Endothelial cell of umbilical vein (primary cell): Measurements from ENCODE around the gene BLACAT1. TPM values are rescaled to one million over a fixed set of nuclear protein-coding genes. Genes with fewer than 3 reads are reported as not detected.

ENCODE experiments used
- BruUV-seq: library from RNA; stranded (reverse); fragments of 400-500 nt; replicated peaks from 2 replicates; lab custom pipeline; 2021; lab: Mats Ljungman, UMichigan
- CTCF ChIA-PET: fragments of 300-600, 350-600 bp; sonication (Branson Sonifier 250); formaldehyde crosslinking; loops from one replicate; lab custom pipeline; 2021; ENCODE audit warnings: antibody characterized with exemption, inconsistent platforms; lab: Charles Lee
- POLR2A ChIA-PET: fragments of 300-600, 350-600 bp; sonication (Branson Sonifier 250); formaldehyde crosslinking; loops from one replicate; lab custom pipeline; 2021; ENCODE audit warnings: antibody characterized with exemption, inconsistent platforms; lab: Charles Lee
- DNase-seq: peaks from one replicate; pipeline ENCODE4 v3.0.0-alpha.2; 2011; ENCODE audit warnings: low read depth, low spot score
- FAIRE-seq: peaks from 2 replicates; lab custom pipeline; 2011; peaks lifted over from hg19 to GRCh38; lab: Jason Lieb, UNC
- H2AFZ ChIP-seq: 2 replicates; pipeline ENCODE4 v1.6.0; 2012; ENCODE audit warnings: low read depth, low read length, control low read depth, inconsistent platforms
- H3K27ac ChIP-seq: 2 replicates; pipeline ENCODE4 v1.5.1; 2011; ENCODE audit warnings: low read depth, mild to moderate bottlenecking, control low read depth, low read length, moderate library complexity; ENCODE audit not compliant: insufficient read depth
- H3K27me3 ChIP-seq, 2 experiments: 2 replicates each; pipeline versions ENCODE4 v1.6.0 to v1.6.1; 2011; ENCODE audit warnings: low read length in 2 of 2, mixed read lengths in 1 of 2; ENCODE audit not compliant: control insufficient read depth in 2 of 2, insufficient read depth in 2 of 2
- H3K36me3 ChIP-seq, 2 experiments: 2 replicates in 1 of 2; 3 replicates in 1 of 2; pipeline ENCODE4 v1.5.1; 2011; ENCODE audit warnings: low read length in 2 of 2, mild to moderate bottlenecking in 1 of 2, moderate library complexity in 1 of 2; ENCODE audit not compliant: control insufficient read depth in 2 of 2, insufficient read depth in 2 of 2; ENCODE audit errors: extremely low read depth in 1 of 2
- H3K4me1 ChIP-seq: 3 replicates; pipeline ENCODE4 v1.5.1; 2011; ENCODE audit warnings: mild to moderate bottlenecking, low read length; ENCODE audit not compliant: control insufficient read depth, insufficient read depth; ENCODE audit errors: extremely low read depth
- H3K4me2 ChIP-seq: 2 replicates; pipeline ENCODE4 v1.6.1; 2011; ENCODE audit warnings: low read length, control low read depth, mixed read lengths; ENCODE audit not compliant: insufficient read depth
- H3K4me3 ChIP-seq, 3 experiments: fragments of 200-600 bp in 1 of 3; sonication (generic), shearing (Covaris generic) in 1 of 3; replicated peaks in 1 of 3; 2 replicates each; pipeline ENCODE4 v1.5.1; 2011 to 2016; ENCODE audit warnings: control low read depth in 3 of 3, low read length in 3 of 3, mild to moderate bottlenecking in 2 of 3, inconsistent platforms in 1 of 3, low read depth in 1 of 3, moderate library complexity in 1 of 3; ENCODE audit not compliant: insufficient read depth in 1 of 3
- H3K79me2 ChIP-seq: 2 replicates; pipeline ENCODE4 v1.6.0; 2012; ENCODE audit warnings: low read length, inconsistent platforms; ENCODE audit not compliant: control insufficient read depth, insufficient read depth
- H3K9ac ChIP-seq: replicated peaks from 2 replicates; pipeline ENCODE3; 2011; ENCODE audit warnings: low read length, control low read depth; ENCODE audit not compliant: insufficient read depth; ENCODE audit errors: extremely low read depth
- H3K9me1 ChIP-seq: replicated peaks from 3 replicates; pipeline ENCODE4 v1.6.0; 2011; ENCODE audit warnings: mild to moderate bottlenecking, low read length; ENCODE audit not compliant: control insufficient read depth, insufficient read depth; ENCODE audit errors: extremely low read depth
- H3K9me3 ChIP-seq: replicated peaks from 2 replicates; pipeline ENCODE4 v1.5.1; 2012; ENCODE audit warnings: low read length, inconsistent platforms; ENCODE audit not compliant: control insufficient read depth, insufficient read depth
- H4K20me1 ChIP-seq: replicated peaks from 2 replicates; pipeline ENCODE3; 2011; ENCODE audit warnings: mild to moderate bottlenecking, low read length; ENCODE audit not compliant: control insufficient read depth, insufficient read depth; ENCODE audit errors: extremely low read depth
- CTCF ChIP-seq, 2 donors: IDR thresholded peaks; 1 replicate in 1 of 2; 2 replicates in 1 of 2; pipeline ENCODE4 v1.5.1; 2011; ENCODE audit warnings: low read length in 2 of 2, mild to moderate bottlenecking in 2 of 2, moderate library complexity in 2 of 2, control low read depth in 1 of 2, inconsistent platforms in 1 of 2, low read depth in 1 of 2; ENCODE audit not compliant: insufficient read depth in 1 of 2; ENCODE audit errors: extremely low read depth in 1 of 2
- EZH2 ChIP-seq: IDR thresholded peaks from 2 replicates; pipeline ENCODE4 v1.6.1; 2012; ENCODE audit warnings: borderline replicate concordance, low read depth, mild to moderate bottlenecking, moderate library complexity, low read length, inconsistent platforms; ENCODE audit not compliant: severe bottlenecking
- FOS ChIP-seq: IDR thresholded peaks from 2 replicates; pipeline ENCODE4 v1.6.1; 2011; ENCODE audit warnings: mild to moderate bottlenecking, low read length, moderate library complexity, borderline replicate concordance; ENCODE audit not compliant: insufficient read depth
- GATA2 ChIP-seq: IDR thresholded peaks from 2 replicates; pipeline ENCODE4 v1.7.0; 2011; ENCODE audit warnings: low read depth, mild to moderate bottlenecking, moderate library complexity, mixed read lengths, low read length; ENCODE audit not compliant: insufficient read length, insufficient read depth
- JUN ChIP-seq: IDR thresholded peaks from 2 replicates; pipeline ENCODE4 v1.6.1; 2011; ENCODE audit warnings: borderline replicate concordance, low read depth; ENCODE audit not compliant: insufficient read length, insufficient read depth
- MAX ChIP-seq: IDR thresholded peaks from 2 replicates; pipeline ENCODE4 v1.6.1; 2011; ENCODE audit not compliant: insufficient read depth, insufficient read length
- MYC ChIP-seq: IDR thresholded peaks from one replicate; pipeline ENCODE4 v1.6.1; 2011; ENCODE audit warnings: mild to moderate bottlenecking, low read depth, low read length
- POLR2A ChIP-seq: IDR thresholded peaks from 2 replicates; pipeline ENCODE4 v1.6.1; 2012; ENCODE audit warnings: low read depth, mild to moderate bottlenecking, control low read depth, low read length
- POLR2AphosphoS5 ChIP-seq: IDR thresholded peaks from 2 replicates; pipeline ENCODE4 v1.6.1; 2012; ENCODE audit warnings: low read depth, mild to moderate bottlenecking, control low read depth, low read length, moderate library complexity; ENCODE audit not compliant: insufficient read depth
- dilution Hi-C: fragments of 300-500 bp; cut with MboI; formaldehyde crosslinking; loops from one replicate; pipeline ENCODE4 v1.15.0; 2019; ENCODE audit warnings: low sequenced_read_pairs; ENCODE audit not compliant: extremely low pct_ligation_motif_present
- intact Hi-C: fragments of 100-400 bp; cut with micrococcal nuclease; formaldehyde crosslinking; loops from one replicate; pipeline ENCODE4 v1.10.0; 2022
- polyA plus RNA-seq, 4 experiments: library from polyadenylated mRNA; depleted of rRNA in 3 of 4; stranded (reverse) in 3 of 4; unstranded in 1 of 4; fragments of >200 nt; gene quantifications; 2 replicates each; pipeline versions ENCODE4 v1.2.1 to v1.2.3, GENCODE V29; 2011 to 2012; ENCODE audit warnings: missing spikeins in 1 of 4
- total RNA-seq: library from RNA; stranded (reverse); gene quantifications from 2 replicates; pipeline ENCODE4 v1.2.3, GENCODE V29; 2021

The BLACAT1 gene
- total and polyA plus RNA-seq, 2 donors (not counting 3 experiments of a cell fraction or from before 2014, with no cell fraction given), result not detected

DNA sequence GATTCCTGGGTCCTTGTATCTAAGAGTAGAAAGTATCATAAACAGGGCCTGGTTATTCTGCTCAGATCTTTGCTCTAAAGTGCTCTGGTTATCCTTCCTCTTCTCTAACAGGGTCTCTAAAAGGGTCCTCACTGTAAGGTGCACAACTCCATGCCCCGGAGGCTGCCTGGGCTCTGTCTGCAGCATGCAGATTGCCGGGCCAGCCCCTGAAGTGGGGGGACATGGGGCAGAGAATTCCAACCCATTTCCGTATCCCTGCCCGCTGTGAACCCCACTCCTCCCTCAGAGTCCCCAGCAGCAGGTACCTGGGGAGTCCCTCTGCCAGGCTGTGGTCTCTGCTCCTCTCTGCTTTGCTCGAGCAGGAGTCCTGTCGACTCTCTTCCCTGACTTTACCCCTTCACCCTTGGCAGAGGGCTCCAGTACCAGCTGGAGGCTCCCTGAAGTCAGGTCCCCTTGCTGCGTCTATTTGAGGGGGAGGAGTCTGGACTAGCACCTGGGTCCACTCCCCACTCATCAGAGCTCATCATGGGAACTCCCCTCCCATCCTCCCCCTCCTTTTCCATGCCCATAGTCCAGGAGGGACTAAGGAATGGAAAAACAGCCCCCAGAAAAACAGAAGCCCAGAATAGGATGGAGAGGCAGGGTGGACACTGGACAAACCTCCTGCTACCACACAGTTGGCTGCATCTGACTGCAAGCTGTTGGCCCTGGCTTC, 12.1 kb downstream of the BLACAT1 start:
- DNase-seq (no peak), FAIRE-seq (no peak)
- H3K9ac ChIP-seq, result no peak overlapping the region
- no peak for TF ChIP-seq MYC
- H4K20me1 ChIP-seq, result no peaks in the 10 kb centered on the region
- no peak overlapping the region for H3K4me3 ChIP-seq
- dilution Hi-C loops (no loop called here), intact Hi-C loops (no loop called here)
- H3K9me1 ChIP-seq, result no peaks in the 10 kb centered on the region
- H3K36me3 ChIP-seq, result no peaks in the 10 kb centered on the region
- no peak overlapping the region for H3K27ac ChIP-seq
- ChIA-PET POLR2A (no interaction called here), CTCF (no interaction called here)
- no peaks in the 10 kb centered on the region for H3K9me3 ChIP-seq
- H3K4me2 ChIP-seq, result no peak overlapping the region
- H2AFZ ChIP-seq, result no peak overlapping the region
- no peaks in the 10 kb centered on the region for H3K4me1 ChIP-seq
- no TSS peak for BruUV-seq
- H3K79me2 ChIP-seq, result no peaks in the 10 kb centered on the region
- peaks cover 22 to 24% of the 10 kb centered on the region in 2 experiments for H3K27me3 ChIP-seq

DNA sequence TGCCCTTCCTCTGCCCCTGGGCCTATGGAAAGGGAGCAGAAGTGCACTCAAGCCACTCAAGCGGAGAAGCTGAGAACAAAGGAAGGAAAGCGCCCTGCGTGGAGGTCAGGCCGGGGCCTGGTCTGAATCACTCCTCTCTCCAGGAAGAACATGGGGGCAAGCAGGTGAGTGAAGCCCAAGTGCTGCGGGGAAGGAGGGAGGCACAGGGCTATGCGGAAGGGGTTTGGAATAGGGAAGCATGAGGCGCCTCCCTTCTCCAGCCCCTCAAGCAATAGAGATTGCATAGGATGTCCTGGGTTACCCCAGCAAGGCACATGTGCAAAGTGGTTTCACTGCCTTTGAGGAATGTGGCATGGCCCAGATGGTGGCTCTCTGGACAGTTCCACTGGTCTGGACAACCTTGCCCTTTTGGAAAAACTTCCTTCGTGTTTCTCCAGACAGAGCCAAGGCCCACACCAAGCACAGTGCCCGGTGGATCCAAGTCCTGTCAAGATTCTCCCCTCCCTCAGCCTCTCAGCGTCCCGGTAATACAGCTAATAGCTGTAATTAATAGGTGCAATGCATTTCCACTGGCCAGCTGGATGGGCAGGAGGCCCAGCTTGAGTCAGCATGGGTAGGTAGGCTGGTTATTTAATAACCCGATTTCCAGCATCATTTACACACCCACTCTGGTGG, 13.7 kb downstream of the BLACAT1 start:
- CTCF ChIA-PET, result interaction anchor here (0.9 to 2.5 kb wide), 6 partner anchors 11 to 88 kb away, joined by 3 to 12 read pairs (median 4); no protein-coding TSS in a partner anchor
- no peak for TF ChIP-seq EZH2
- TF ChIP-seq MAX, result no peak
- TF ChIP-seq POLR2AphosphoS5, result no peak
- no peak for TF ChIP-seq MYC
- no peak for TF ChIP-seq POLR2A
- no peak for TF ChIP-seq FOS
- no peak for TF ChIP-seq GATA2
- TF ChIP-seq JUN, result no peak
- TF ChIP-seq CTCF (IDR thresholded peaks at IDR 0.05; ENCODE audit: extremely low read depth in 1 of 2, insufficient read depth in 1 of 2, low read depth in 1 of 2, low read length in 2 of 2), result no peak
- H4K20me1 ChIP-seq, result no peaks in the 10 kb centered on the region
- no peak for FAIRE-seq
- no peak overlapping the region for H3K4me3 ChIP-seq
- H3K9me1 ChIP-seq, result no peaks in the 10 kb centered on the region
- dilution Hi-C loops, result no loop called here
- no TSS peak for BruUV-seq
- H3K36me3 ChIP-seq, result no peaks in the 10 kb centered on the region
- H2AFZ ChIP-seq, result no peak overlapping the region
- no peak overlapping the region for H3K27ac ChIP-seq
- H3K9ac ChIP-seq, result no peak overlapping the region
- no peak overlapping the region for H3K4me2 ChIP-seq
- no peaks in the 10 kb centered on the region for H3K79me2 ChIP-seq
- DNase-seq, result no peak
- H3K4me1 ChIP-seq, result no peaks in the 10 kb centered on the region
- no peaks in the 10 kb centered on the region for H3K9me3 ChIP-seq
- peaks cover 21 to 22% of the 10 kb centered on the region in 2 experiments for H3K27me3 ChIP-seq
- intact Hi-C loops, result no loop called here
- POLR2A ChIA-PET, result no interaction called here
